HL-60 (cell line): ENCODE results near the gene SERPINB1.

Source experiments
- DNase-seq, 2 experiments: peaks; one replicate each; pipeline ENCODE4 v3.0.0-alpha.2; 2010 to 2020; ENCODE audit warnings: low read depth in 1 of 2, low spot score in 1 of 2
- H3K27ac ChIP-seq: fragments of 250-450 bp; sonication (Bioruptor Pico); replicated peaks from 2 replicates; pipeline ENCODE4 v1.5.1; 2020; ENCODE audit warnings: mild to moderate bottlenecking, moderate library complexity
- H3K27me3 ChIP-seq: fragments of 250-450 bp; sonication (Bioruptor Pico); 2 replicates; pipeline ENCODE4 v1.5.1; 2021; ENCODE audit warnings: mild to moderate bottlenecking, moderate library complexity; ENCODE audit not compliant: insufficient read depth, poor library complexity, severe bottlenecking
- H3K4me3 ChIP-seq: replicated peaks from 2 replicates; pipeline ENCODE4 v1.5.1; 2011; ENCODE audit warnings: mild to moderate bottlenecking, control low read depth, low read length; ENCODE audit not compliant: insufficient read depth
- GABPA ChIP-seq: IDR thresholded peaks from 2 replicates; pipeline ENCODE4 v1.6.1; 2012; ENCODE audit warnings: low read depth
- POLR2AphosphoS5 ChIP-seq: IDR thresholded peaks from 2 replicates; pipeline ENCODE4 v1.6.1; 2012; ENCODE audit warnings: low read depth
- SPI1 ChIP-seq: IDR thresholded peaks from 2 replicates; pipeline ENCODE4 v1.6.1; 2012; ENCODE audit warnings: low read depth, mild to moderate bottlenecking, borderline replicate concordance
- TF ChIP-seq, protein P1 (sequence below): IDR thresholded peaks from one replicate; pipeline ENCODE4 v1.5.1; 2011; ENCODE audit warnings: low read length, control low read depth, inconsistent platforms; ENCODE audit not compliant: insufficient read depth
- TF ChIP-seq, protein P2 (sequence below): IDR thresholded peaks from 2 replicates; pipeline ENCODE4 v1.6.1; 2012; ENCODE audit warnings: low read depth; ENCODE audit not compliant: insufficient replicate concordance

SERPINB1 gene

DNA sequence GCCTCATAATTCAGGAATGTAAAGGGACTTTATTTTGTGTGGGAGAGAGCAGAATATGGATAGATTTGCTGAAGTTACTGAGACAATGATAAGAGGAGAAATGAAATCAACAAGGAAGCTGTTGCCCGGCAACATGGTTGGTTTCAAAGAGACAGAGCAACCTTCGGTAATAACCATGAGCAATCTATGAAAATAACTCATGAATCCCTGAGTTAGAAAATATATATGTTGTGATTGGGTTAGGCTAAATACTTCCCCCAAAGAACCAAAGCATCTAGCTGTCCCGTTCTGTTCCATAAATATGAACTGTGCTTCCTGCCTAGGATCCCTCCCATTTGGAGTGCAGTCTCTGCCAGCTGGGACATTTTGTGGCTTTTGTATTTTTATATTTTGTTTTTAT is 23.1 kb downstream of the SERPINB1 start:
- TF ChIP-seq GABPA (no peak), SPI1 (no peak), POLR2AphosphoS5 (no peak)
- TF ChIP-seq, protein P1, sequence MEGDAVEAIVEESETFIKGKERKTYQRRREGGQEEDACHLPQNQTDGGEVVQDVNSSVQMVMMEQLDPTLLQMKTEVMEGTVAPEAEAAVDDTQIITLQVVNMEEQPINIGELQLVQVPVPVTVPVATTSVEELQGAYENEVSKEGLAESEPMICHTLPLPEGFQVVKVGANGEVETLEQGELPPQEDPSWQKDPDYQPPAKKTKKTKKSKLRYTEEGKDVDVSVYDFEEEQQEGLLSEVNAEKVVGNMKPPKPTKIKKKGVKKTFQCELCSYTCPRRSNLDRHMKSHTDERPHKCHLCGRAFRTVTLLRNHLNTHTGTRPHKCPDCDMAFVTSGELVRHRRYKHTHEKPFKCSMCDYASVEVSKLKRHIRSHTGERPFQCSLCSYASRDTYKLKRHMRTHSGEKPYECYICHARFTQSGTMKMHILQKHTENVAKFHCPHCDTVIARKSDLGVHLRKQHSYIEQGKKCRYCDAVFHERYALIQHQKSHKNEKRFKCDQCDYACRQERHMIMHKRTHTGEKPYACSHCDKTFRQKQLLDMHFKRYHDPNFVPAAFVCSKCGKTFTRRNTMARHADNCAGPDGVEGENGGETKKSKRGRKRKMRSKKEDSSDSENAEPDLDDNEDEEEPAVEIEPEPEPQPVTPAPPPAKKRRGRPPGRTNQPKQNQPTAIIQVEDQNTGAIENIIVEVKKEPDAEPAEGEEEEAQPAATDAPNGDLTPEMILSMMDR = no peak
- TF ChIP-seq, protein P2, sequence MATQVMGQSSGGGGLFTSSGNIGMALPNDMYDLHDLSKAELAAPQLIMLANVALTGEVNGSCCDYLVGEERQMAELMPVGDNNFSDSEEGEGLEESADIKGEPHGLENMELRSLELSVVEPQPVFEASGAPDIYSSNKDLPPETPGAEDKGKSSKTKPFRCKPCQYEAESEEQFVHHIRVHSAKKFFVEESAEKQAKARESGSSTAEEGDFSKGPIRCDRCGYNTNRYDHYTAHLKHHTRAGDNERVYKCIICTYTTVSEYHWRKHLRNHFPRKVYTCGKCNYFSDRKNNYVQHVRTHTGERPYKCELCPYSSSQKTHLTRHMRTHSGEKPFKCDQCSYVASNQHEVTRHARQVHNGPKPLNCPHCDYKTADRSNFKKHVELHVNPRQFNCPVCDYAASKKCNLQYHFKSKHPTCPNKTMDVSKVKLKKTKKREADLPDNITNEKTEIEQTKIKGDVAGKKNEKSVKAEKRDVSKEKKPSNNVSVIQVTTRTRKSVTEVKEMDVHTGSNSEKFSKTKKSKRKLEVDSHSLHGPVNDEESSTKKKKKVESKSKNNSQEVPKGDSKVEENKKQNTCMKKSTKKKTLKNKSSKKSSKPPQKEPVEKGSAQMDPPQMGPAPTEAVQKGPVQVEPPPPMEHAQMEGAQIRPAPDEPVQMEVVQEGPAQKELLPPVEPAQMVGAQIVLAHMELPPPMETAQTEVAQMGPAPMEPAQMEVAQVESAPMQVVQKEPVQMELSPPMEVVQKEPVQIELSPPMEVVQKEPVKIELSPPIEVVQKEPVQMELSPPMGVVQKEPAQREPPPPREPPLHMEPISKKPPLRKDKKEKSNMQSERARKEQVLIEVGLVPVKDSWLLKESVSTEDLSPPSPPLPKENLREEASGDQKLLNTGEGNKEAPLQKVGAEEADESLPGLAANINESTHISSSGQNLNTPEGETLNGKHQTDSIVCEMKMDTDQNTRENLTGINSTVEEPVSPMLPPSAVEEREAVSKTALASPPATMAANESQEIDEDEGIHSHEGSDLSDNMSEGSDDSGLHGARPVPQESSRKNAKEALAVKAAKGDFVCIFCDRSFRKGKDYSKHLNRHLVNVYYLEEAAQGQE = no peak
- Histone ChIP-seq H3K27ac (peak overlapping the region; percentile 77), H3K27me3 (no peaks in the 10 kb centered on the region), H3K4me3 (no peak overlapping the region)
- DNase-seq = no peak

DNA sequence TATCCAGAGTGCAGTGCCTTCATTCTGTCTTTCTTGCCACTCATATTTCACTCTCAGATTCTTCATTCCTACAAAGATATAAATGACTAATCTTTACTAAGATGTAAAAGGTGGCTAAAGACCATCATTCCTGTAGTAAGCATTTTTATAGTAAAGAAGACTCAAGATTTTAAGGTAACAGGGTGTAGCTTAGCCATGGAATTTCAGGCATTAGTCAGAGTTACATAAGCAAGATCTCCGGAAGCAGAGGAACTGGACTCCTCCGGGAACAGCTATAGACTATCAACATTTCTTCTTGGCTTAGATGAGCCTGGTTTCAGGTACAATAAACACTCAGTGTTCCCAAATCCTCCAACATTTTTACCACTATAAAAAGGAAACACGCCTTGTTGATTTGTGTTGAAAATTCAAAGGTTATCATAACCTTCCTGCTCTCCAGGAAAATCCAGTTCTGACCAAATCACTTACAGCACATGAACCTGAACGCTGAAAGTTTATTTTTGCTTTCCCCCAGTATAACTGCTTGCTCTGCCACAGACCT is 23.7 kb downstream of the SERPINB1 start:
- TF ChIP-seq, protein P1 = no peak
- TF ChIP-seq, protein P2 = no peak
- TF ChIP-seq POLR2AphosphoS5 (no peak), SPI1 (no peak), GABPA (no peak)
- DNase-seq = no peak
- Histone ChIP-seq H3K27me3 (no peaks in the 10 kb centered on the region), H3K4me3 (no peak overlapping the region), H3K27ac (no peak overlapping the region; the same call in 1 of the 2 replicates)

DNA sequence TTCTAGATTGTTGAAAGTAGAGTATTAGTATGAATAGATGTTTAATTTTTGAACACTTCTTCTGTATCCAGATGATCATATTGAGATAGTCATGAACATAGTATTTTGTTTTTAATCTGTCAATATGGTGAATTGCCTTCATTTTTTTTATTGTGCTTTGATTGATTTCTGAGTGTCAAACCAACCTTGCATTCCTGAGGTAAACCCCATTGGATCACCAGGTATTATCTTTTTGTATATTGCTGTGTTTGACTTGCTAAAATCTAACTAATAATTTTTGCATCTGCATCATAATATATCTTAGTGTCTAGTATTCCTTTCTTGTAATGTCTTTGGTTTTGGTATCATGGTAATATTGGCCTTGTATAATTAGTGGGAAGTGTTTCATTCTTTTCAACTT is 25.5 kb downstream of the SERPINB1 start:
- Histone ChIP-seq H3K4me3 (no peak overlapping the region), H3K27ac (no peak overlapping the region), H3K27me3 (no peaks in the 10 kb centered on the region)
- DNase-seq = no peak
- TF ChIP-seq POLR2AphosphoS5 = no peak
- TF ChIP-seq, protein P2 = no peak
- no peak for TF ChIP-seq GABPA
- TF ChIP-seq SPI1 = no peak
